IPS DF 19.7 (cell line): ENCODE measurements around the gene DTNBP1.

Source experiments
- DNase-seq: peaks from one replicate; pipeline ENCODE4 v3.0.0-alpha.2; 2013; ENCODE audit warnings: low read depth, low spot score

Gene DTNBP1

GRCh38 chr6:15483060-15483459 is 179.8 kb downstream of the DTNBP1 start:
- DNase-seq, result no peak

- no peak for DNase-seq
These were observed 181.2 kb downstream of the DTNBP1 start for GRCh38 chr6:15481390-15482291.

GRCh38 chr6:15480525-15480924 is 182.3 kb downstream of the DTNBP1 start:
- no peak for DNase-seq

GRCh38 chr6:15479761-15480160 is 183.1 kb downstream of the DTNBP1 start:
- no peak for DNase-seq

- no peak for DNase-seq
These were observed 185.1 kb downstream of the DTNBP1 start for GRCh38 chr6:15477746-15478145.

- no peak for DNase-seq
These were observed 186.0 kb downstream of the DTNBP1 start for GRCh38 chr6:15476631-15477380.

- DNase-seq, result no peak
These were observed 187.0 kb downstream of the DTNBP1 start for GRCh38 chr6:15475872-15476271.

- DNase-seq, result no peak
These were observed 187.6 kb downstream of the DTNBP1 start for GRCh38 chr6:15475261-15475660.

- DNase-seq, result no peak
These were observed 188.6 kb downstream of the DTNBP1 start for GRCh38 chr6:15474196-15474595.

GRCh38 chr6:15473741-15474161 is 189.1 kb downstream of the DTNBP1 start:
- no peak for DNase-seq

GRCh38 chr6:15473174-15473573 is 189.7 kb downstream of the DTNBP1 start:
- DNase-seq, result no peak
